Neural crest cell (in vitro differentiated cells): ENCODE measurements around the gene SPRYD3. TPM values are rescaled to one million over a fixed set of nuclear protein-coding genes. Genes with fewer than 3 reads are reported as not detected.
A peak's percentile ranks its signal among the peaks of the same experiment; 100 is the strongest.

Experiments
- DNase-seq: peaks from one replicate; pipeline ENCODE4 v3.0.0; 2021; ENCODE audit warnings: low read depth, mixed read lengths, low spot score
- H3K27ac Mint-ChIP-seq: one replicate; pipeline ENCODE4 v1.8.0; 2021; ENCODE audit warnings: mild to moderate bottlenecking, mixed read lengths; ENCODE audit not compliant: unreplicated experiment
- H3K27me3 Mint-ChIP-seq: 2 replicates; pipeline ENCODE4 v1.8.0; 2021; ENCODE audit warnings: low read depth, mild to moderate bottlenecking, mixed read lengths
- H3K36me3 Mint-ChIP-seq: 2 replicates; pipeline ENCODE4 v1.8.0; 2021; ENCODE audit warnings: low read depth, mild to moderate bottlenecking, mixed read lengths
- H3K4me1 Mint-ChIP-seq: 2 replicates; pipeline ENCODE4 v1.8.0; 2021; ENCODE audit warnings: mixed read lengths
- H3K4me3 Mint-ChIP-seq: one replicate; pipeline ENCODE4 v1.8.0; 2021; ENCODE audit warnings: mild to moderate bottlenecking, mixed read lengths
- H3K9me3 Mint-ChIP-seq: 2 replicates; pipeline ENCODE4 v1.8.0; 2021; ENCODE audit warnings: mixed read lengths
- total RNA-seq: library from RNA; stranded (reverse); gene quantifications from 2 replicates; pipeline ENCODE4 v1.2.1, GENCODE V29; 2021
- TF ChIP-seq, protein P1 (sequence below): fragments of 200-600 bp; sonication (generic); conservative IDR thresholded peaks from 2 replicates; pipeline ENCODE4 v1.5.0; 2021; ENCODE audit warnings: antibody characterized with exemption, mild to moderate bottlenecking

The SPRYD3 gene
- total RNA-seq, 1 donor from 2014 or later: 11.2 TPM

DNA sequence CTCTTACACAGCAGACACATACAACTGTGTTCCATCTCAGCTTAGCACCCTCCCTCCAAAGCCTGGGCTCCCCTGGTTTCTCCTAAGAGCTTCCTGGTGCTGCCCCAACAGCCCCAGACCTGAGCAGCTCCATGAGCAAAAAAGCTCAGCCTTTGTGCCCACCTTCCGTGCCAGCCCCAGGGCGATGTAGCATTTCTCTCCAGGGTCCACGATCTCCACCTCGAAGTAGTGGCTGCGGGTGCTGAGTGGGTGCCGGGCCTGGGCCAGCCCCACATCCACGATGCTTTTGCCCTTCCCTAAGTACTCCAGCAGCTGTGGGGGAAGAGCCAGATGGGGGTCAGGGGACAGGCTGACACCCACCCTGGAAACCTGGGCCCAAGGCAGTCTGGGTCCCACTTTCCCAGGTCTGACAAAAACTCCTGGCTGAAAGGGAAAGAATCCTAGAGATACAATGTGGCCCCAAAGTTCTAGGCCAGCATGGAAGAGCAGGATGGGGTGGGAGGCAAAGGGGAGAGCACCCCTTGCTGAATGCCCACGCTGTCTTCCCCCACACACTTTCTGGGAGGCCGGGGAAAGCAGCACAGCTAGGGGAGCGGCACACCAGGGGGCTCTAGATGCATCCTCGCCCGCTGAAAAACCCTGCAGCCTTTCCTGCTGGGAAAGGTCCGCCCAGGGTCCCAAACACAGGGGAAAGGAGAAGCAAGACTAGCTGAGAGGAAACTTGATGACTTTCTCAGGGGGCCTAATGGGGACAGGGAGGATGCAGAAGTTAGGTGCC lies 11.0 kb downstream of the SPRYD3 start:
- Mint-ChIP-seq H3K27me3 (no peaks in the 10 kb centered on the region), H3K4me3 (no peak overlapping the region), H3K9me3 (no peaks in the 10 kb centered on the region), H3K36me3 (peaks cover 5% of the 10 kb centered on the region), H3K27ac (no peak overlapping the region), H3K4me1 (peaks cover 32% of the 10 kb centered on the region)
- DNase-seq: no peak
- TF ChIP-seq, protein P1, sequence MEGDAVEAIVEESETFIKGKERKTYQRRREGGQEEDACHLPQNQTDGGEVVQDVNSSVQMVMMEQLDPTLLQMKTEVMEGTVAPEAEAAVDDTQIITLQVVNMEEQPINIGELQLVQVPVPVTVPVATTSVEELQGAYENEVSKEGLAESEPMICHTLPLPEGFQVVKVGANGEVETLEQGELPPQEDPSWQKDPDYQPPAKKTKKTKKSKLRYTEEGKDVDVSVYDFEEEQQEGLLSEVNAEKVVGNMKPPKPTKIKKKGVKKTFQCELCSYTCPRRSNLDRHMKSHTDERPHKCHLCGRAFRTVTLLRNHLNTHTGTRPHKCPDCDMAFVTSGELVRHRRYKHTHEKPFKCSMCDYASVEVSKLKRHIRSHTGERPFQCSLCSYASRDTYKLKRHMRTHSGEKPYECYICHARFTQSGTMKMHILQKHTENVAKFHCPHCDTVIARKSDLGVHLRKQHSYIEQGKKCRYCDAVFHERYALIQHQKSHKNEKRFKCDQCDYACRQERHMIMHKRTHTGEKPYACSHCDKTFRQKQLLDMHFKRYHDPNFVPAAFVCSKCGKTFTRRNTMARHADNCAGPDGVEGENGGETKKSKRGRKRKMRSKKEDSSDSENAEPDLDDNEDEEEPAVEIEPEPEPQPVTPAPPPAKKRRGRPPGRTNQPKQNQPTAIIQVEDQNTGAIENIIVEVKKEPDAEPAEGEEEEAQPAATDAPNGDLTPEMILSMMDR: no peak

GRCh38 chr12:53067074-53067992 lies 11.9 kb downstream of the SPRYD3 start:
- no peak overlapping the region for H3K4me3 Mint-ChIP-seq
- H3K27me3 Mint-ChIP-seq: no peaks in the 10 kb centered on the region
- H3K4me1 Mint-ChIP-seq: peaks cover 30% of the 10 kb centered on the region
- TF ChIP-seq, protein P1: no peak
- no peaks in the 10 kb centered on the region for H3K9me3 Mint-ChIP-seq
- peak overlapping the region; percentile 75 for H3K27ac Mint-ChIP-seq
- H3K36me3 Mint-ChIP-seq: peaks cover 2% of the 10 kb centered on the region
- no peak for DNase-seq

GRCh38 chr12:53065975-53066931 lies 12.9 kb downstream of the SPRYD3 start:
- no peak overlapping the region for H3K27ac Mint-ChIP-seq
- H3K27me3 Mint-ChIP-seq: no peaks in the 10 kb centered on the region
- H3K4me3 Mint-ChIP-seq: no peak overlapping the region
- TF ChIP-seq, protein P1: peak; percentile 91
- H3K36me3 Mint-ChIP-seq: peaks cover 2% of the 10 kb centered on the region
- H3K4me1 Mint-ChIP-seq: peaks cover 23% of the 10 kb centered on the region
- DNase-seq: peak; percentile 79
- no peaks in the 10 kb centered on the region for H3K9me3 Mint-ChIP-seq

DNA sequence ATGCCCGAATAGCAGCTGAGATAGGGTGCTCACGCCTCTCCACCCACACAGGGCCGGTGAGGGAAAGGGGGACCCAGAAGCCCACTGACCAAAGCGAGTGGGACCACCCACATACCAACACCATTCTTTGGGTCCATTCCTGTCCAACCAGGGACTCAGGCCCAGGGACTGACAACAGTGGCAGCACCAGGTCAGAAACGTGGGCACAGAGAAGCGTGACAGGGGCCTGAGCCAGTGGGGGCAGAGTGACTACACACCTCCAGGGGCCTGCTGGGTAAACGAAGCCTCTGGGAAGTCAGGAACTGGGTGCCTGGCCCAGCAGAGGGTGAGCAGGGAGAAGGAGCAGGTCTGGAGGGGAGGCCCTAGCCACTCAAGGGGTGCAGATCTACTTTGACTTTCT lies 13.7 kb downstream of the SPRYD3 start:
- Mint-ChIP-seq H3K9me3 (no peaks in the 10 kb centered on the region), H3K36me3 (peaks cover 2% of the 10 kb centered on the region), H3K27me3 (no peaks in the 10 kb centered on the region), H3K4me3 (no peak overlapping the region), H3K27ac (peak overlapping the region; percentile 67), H3K4me1 (peaks cover 16% of the 10 kb centered on the region)
- no peak for DNase-seq
- TF ChIP-seq, protein P1: no peak
